Effector CD8-positive, alpha-beta T cell (primary cell): ENCODE data around the gene PSIP1.
A peak's percentile ranks its signal among the peaks of the same experiment; 100 is the strongest.
"Not testable (repeated sequence)": the region's sequence is repeated elsewhere in the genome, so short reads cannot be mapped to it uniquely, and the experiment has no call there.

Experiments used
- DNase-seq: peaks from one replicate; lab custom pipeline; 2025; lab: John Stamatoyannopoulos, UW
- total RNA-seq, 4 experiments: gene quantifications; one replicate each; lab custom pipeline; 2026; lab: John Stamatoyannopoulos, UW

Gene PSIP1
- total RNA-seq: 133 to 193 (median 184) reads per million in 4 experiments

DNA sequence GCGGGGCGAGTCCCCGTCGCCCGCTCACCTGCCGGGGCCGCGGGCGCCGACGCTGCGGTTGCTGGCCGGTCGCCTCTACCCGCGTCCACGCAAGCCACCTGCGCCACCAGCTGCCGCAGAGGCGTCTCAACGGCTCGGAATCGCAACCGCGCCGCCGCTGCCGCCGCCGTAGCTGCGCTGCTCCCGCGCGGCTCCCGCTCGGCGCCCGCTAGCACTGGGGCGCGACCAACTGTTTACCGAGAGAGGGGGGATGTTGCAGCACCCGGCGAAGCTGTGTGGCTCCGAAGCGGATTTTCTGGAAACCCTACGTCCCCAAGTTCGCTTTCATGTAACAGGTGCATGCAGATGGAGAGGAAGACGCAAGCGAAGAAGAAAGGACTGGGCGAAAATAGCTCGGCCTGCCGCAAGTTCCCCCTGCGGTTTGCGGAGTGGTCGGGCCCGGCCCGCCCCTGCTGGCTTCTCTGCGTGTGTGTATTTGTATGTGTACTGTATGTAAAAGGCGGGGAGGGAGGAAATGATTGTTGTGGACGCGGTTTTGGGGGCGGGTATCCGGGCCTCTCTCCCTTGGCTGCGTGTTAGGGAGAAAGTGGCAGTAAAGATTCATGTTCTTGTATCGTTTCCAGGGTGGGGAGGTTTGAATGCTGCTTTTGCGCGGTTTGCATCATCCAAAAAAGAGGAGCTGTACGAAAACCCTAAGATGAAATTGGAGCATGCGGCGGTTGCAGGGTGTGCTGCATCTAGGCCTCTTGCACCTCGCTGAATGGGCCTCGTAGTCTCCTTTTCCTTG is at the start of gene PSIP1:
Gene PSIP1 (minus strand): TSS at position 182 of the 787 bp plus-strand sequence. CDS start 782 bp downstream, outside the sequence.
- DNase-seq: peak; percentile 83

DNA sequence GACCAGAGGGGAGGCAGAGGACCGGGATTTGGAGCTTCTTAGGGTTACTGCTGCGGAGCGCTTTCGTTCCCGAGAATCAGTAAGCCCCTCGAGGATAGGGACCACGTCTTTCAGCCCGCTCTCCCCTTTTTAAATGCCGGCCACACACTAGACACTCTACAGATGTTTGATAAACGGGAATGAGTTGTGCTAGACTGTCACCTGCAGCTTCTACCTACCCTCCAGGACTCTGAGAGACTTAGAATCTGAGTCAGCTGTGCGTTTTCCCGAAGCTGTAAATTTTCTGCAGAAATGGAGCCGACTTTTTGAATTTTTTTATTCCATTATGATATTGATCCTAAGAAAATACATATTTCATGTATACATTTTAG is 42.7 kb upstream of the PSIP1 start:
- no peak for DNase-seq

DNA sequence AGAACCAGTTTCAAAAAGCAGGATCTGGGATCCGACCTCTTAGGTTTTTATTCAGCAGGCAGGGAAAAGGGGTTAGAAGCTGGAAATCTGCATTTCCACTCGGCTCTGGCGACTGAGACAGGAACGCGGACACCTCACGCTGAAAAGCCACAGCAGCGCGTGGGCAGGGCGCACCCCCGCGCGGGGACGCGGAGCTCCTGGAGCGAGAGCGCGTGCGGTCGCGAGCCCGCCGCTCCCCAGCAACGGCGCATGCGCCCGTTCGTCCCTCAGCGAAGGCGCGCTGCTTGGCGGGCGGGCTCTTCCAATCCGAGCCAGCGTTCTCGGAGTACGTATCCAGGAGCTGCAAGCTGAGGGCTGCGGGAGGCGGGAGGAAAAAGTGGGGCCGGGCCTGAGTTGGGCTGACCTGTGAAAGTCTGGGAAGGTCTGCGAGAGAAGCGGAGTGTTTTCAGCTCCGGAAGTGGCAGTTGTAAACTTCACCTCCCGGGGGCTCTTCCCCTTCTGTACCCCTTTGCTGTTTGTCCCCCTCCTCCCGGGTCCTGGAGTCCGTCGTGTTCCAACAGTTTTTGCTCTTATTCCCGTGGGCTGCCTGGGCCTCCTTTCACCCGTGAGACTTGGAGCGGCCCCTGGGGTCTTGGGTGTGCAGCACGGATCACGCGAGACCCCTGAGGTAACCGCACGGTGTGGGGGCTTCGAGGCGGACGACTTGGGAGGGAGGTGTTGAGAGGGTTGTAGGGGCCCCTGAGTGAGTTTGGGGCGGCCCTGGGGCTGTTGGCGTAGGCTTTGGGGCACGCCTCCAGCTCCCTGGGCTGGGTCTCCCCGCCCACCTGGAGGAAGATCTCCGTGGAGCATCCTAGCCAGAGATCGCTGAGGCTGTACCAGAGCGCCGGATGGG is 42.1 kb upstream of the PSIP1 start, which contains the start of gene CCDC171:
Gene CCDC171 (plus strand): TSS at position 408 of the 892 bp plus-strand sequence. CDS start 11,046 bp downstream, outside the sequence.
- peak; percentile 76 for DNase-seq

DNA sequence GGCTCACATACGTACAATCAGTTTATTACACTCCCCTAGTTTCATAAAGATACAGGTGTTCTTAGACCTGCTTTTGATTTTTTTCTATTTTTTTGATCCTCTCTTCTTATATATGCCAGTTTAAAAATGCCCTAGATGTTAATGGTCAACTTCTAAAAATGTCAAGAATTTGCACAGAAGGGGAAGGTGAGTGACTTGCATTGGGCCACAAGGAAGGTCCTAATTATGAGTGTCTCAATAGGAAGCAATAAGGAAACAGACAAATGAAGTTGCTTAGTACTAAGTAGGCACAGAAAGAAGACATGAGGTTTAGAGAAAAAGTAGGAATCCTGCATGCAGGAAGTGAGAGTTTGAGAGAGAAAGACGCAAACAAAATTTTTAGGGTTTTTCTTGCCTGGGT is 38.8 kb upstream of the PSIP1 start:
- no peak for DNase-seq

DNA sequence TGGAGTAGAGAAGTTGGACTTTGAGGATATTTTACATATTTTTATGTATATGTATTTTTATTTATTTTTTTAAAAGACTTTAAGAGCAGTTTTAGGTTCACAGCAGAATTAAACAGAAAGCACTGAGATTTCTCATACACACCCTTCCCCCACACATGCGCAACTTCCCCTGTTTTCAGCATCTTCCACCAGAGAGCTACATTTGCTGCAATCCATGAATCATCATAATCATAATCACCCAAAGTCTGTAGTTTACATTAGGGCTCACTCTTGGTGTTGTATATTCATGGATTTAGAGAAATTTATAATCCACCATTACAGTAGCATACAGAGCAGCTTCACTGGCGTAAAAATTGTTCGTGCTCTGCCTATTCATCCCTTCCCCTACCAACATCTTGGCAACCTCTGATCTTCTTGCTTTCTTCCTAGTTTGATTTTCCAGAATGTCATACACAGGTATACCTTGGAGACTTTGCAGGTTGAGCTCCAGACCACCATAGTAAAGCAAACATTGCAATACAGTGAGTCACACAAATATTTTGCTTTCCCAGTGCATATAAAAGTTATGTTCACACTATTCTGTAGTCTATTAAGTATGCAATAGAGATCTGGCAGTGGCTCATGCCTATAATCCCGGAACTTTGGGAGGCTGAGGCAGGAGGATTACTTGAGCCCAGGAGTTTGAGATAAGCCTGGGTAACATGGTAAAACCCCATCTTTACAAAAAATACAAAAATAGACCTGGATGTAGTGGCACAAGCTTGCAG is 32.5 kb upstream of the PSIP1 start:
- no peak for DNase-seq

DNA sequence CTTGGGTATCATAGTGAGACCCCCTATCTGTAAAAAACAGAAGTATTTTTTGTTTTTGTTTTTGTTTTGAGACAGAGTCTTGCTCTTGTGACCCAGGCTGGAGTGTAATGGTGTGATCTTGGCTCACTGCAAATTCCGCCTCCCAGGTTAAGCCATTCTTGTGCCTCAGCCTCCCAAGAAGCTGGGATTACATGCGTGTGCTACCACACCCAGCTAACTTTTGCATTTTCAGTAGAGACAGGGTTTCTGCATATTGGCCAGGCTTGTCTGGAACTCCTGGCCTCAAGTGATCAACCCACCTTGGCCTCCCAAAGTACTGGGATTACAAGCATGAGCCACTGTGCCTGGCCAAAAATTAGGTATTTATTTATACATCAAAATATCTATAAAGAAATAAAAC is 31.9 kb upstream of the PSIP1 start:
- DNase-seq: no peak

DNA sequence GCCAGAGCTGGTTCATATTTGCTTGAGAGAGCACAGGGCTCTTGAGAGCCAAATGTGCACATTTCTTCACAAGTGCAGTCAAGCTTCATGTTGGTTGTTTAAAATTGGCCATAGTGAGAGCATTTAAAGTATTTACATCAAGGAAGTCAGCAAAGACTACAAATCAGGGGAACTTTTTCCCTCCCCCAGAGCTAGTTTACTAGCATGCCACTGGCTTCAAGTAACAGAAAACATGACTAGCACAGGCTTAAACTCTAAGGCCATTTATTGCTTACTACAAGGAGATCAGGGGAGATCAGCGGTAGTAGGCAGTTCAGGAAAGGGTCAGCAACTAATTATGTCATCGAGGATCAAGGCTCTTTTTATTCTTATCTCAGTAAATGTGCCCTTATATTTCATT is 31.1 kb upstream of the PSIP1 start:
- DNase-seq: no peak

DNA sequence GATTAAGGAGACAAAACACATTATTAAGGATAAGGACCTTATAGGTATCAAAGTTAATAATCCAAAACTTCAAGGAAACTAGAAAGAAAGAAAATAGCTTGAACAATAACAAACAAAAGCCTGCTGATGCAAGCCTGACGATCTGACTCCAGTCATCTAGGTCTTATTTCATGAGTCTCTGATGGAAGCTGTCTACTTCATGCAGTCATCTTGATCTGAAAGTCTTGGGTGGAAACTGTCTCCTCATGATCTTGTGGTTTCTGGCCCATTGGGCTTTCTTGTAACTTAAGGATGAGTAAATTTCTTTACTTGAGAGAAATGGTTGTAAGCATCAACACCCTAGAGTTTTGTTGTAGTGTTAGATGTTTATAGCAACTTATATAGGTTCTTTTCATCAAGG is 20.6 kb upstream of the PSIP1 start:
- DNase-seq: no peak

DNA sequence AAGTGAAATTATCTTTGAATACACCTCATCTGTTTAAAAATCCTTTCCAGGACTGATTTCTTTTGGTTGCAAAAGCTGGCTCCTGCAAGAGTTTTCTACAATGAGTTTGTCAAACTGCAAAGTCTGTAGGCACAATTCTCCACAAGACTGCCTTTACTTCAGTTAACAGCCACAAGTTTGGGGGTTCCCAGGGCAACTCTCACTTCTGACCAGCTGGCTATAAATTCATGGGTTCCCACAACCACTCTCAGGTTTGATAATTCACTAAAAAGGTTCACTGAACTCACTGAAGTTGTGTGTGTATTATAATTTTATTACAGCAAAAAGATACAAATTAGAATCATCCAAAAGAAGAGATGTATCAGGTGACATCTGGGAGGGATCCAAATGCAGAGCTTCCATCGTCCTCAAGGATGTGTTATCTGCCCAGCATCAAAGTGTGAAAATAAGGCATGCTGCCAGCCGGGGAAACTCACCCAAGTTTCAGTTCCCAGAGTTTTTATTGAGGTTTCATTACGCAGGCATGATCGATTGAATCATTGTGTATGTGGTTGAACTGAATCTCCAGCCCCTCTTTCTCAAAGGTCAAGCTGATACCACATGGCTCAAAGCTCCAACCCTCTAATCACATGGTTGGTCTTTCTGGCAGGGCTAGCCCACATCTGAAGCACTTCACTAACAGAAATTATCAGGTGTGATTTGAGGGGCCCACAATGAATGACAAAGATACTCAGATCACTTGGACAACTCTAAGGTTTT is 19.0 kb upstream of the PSIP1 start:
- DNase-seq: no peak

DNA sequence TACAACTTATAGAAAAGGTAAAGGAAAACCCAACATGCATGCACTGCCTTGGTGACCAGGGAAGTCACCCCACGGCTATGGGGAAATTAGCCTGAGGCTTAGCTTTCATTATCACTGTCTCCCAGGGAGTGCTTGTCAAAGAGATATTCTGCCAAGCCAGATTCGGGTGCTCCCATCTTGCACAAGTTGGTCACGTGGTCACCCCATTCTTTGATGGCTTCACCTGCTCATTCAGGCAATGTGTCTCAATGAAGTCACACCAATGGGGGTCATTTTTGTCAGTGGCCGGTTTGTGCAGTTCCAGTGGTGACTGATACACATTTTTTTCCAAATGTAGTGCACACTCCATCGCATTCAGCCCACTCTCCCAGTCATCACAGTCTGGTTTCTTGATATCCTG is 16.3 kb upstream of the PSIP1 start:
- DNase-seq: not testable (repeated sequence)

DNA sequence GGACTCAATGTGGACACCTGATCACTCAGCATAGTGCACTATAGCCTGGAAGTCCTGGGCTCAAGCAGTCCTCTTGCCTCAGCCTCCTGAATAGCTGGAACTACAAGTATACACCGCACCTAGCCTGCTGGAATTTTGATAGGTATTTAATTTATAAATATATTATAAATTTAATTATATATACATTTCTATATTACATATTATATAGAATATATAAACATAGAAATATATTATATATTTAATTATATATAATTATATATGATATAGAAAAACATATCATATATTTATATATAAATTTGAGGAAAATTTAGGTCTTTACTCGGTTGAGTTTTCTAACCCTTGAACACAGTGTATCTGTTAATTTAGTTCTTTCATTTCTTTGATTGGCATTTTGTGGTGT is 15.2 kb upstream of the PSIP1 start:
- no peak for DNase-seq

DNA sequence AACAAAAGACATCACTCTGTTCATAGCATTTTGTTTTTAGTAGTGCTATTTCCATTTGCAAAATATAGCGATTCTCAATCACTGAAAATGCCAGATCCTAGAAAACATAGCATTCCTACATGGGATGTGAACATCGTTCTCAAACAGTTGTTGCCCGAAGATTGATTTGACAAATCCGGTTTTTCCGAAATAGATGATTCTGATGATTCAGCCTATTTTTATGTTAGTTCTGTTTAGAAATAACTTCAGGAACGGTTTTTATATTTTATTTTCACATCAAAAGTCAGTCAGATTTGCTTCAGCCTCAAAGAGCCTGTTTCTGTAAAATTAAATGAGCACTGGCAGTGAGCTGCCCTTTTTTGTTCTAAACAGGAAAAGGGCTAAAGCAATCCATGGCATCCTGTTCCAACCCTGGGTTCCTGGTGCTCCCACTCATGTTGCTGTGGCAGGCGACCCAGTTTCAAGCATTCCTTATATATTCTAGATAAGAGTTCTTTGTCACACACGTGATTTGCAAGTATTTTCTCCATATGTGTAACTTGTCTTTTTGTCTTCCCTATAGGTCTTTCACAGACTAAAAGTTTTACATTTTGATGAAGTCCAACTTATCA is 14.2 kb upstream of the PSIP1 start:
- no peak for DNase-seq

DNA sequence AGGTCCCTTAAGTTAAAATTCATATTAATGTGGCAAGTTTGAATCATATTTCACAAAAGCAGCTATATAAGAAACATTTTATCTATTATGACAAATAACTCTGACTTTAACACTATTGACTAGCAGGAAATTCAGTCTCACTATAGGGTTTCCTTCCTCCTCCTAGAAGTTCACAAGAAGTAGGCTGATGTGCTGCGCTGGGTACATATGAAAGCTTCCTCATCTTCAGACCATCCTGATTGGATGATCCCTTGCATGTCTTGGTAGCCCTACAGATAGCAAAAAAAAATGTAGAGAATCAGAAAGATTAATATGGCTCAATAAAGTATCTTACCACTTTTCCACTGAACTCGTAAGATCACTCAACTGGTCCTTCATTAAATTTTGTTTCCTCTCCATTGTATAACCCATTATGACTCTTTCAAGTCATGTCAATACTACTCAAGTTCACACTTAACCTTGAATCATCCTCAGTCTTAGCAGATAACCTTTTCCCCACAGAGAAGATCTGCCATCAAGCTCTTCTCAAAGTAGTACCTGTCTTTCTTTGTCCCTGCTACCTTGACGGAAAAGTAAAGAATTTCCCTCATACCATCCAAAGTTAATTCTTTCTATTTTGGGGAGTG is 11.5 kb upstream of the PSIP1 start:
- no peak for DNase-seq

DNA sequence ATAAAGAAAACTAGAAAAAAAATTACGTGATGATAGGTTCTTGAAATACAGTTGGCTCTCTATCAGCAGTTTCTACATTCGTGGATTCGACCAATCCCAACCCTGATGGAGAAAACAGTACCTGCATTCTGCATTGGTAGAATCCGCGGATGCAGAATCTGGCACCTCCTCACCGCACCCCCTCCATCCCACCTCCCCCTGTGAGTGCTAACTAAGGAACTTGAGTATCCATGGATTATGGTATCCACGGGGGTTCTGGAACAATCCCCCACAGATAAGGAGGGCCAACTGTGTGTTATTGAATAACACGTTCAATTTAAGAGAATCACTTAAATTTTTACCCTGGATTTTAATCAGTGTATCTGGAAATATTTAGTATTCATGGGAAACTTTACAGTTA is 10.5 kb upstream of the PSIP1 start:
- DNase-seq: no peak

DNA sequence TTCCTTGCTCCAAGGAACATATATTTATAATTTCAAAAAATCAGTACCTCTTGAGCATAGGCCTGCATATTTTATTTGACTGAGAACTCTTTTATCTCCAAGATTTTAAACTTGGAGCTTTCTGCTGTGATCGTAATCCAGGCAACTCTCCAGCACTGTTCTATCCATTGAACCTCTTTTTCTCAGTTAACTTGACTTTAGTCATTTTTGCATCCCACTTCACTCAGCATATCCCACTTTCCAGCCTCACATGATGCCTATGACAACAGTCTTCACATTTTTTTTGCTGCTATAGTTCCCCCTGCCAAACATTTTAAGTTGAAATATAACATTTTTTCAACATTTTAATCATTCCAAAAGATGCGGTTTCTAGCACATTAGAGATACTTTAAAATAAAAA is 9.1 kb upstream of the PSIP1 start:
- no peak for DNase-seq

DNA sequence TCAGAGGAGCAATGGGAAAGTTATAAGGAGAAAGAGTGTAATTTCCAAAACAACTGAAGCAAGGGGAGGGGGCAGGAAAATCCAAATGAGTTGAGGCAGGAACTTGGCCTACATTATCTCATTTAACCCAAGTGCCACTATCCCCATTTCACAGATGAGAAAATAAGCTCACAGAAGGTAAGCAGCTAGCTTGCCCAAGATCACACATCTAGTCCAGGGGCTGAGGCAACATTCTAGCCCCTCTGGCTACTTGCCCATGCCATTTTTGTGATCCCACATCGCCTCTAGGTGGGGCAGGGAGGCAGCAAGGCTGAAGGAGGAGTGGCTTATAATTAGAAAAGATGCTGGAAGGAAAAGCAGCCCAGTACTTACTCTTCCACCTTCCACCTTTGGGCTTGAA is 2.6 kb upstream of the PSIP1 start:
- no peak for DNase-seq

DNA sequence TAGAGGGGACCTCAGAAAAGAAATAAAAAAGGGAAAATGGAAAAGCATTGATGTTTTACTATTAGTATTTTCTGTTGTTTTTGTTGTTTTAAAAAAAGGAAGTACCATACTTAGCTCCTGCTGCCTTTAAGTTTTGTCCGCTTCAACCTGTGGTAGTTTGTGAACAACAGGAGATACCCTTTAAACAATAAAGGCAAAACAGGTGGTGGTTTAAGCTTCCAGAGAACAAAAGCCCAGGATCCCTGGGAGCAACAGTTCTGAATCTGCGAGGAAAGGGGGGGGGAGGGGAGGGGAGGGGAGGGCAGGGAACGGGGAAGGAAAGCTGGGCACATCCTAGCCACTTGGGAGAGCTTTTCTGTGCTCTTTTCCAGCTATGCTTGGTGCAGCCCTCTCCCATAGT is 2.1 kb upstream of the PSIP1 start:
- DNase-seq: no peak

DNA sequence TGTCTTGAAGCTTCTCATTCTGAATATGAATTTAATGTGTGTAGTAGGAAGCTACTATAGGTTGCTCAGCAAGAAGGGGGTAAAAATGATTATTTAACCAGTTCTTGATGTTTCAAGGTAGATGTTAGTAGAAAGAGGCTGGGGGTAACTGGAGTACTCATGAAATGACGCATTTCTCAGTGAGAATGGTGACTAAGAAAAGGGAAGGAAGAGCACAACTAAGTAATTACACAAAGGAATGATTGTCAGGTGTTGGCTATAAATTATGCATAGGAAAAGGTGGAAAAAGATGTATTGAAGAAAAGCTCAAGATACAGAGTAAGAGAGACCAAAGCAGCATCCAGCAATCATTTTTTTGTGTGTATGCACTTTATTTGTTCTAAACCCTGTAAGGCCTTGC is 1.4 kb upstream of the PSIP1 start:
- DNase-seq: no peak

DNA sequence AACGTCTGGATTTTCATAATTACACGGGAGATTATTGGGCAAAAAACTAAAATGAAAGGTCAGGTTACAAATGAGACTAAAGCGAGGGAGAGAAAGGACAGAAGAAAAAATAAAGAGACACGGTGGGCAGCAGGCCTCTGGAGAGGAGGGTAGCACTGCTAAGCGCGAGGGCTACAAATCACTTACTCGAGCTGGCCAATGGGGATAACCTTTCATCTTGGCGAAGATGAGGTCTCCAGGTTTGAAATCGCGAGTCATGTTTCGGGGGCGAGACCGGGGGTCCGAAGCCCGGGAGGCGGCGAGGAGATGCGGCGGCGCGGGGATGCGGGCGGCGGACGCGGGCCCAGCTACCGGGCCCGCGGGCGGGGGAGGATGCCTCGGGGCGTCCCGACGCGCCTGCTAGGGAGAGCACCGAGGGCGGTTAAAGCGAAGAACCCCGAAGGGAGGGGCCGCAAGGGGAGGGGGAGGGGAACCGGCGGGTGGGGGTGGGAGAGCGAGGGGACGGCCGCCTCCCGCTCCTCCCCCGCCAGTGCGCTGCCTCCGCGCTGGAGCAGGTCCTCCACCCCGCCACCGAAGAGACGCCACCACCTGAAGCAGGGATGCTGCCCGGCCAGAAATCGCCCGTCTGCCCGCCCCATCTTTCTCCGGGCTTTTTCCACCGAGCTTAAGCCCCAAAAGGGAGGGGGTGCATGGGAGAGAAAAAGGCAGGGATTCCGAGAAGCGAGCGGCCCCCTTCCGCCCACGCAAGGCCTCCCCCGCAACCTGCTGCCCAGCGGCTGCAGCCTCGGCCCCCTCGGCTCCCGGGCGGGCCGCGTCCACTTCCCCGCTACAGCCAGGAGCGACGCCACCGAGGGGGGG is 610 bp downstream of the PSIP1 start:
- peak; percentile 45 for DNase-seq

DNA sequence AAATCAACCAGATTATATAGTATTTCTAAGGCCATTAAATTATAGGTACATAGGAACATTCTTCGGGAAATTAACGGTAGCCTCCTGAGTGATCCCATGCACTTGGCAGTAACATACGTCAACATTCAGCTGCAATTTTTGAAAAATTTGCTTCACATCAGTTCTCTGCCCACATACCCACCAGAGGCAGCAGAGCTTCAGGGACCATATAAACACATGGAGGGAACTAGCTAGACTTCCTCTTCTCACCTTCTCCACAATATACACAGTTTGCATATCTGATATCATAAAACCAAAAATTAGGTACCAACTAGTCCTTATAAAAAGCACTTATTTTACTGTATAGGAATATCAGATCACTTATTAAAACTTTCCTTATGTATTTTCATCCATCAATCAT is 4.8 kb downstream of the PSIP1 start:
- no peak for DNase-seq
